Sigmoid colon (tissue), 4 donors: ENCODE measurements around the gene FAM25A.

ENCODE experiments used
- CTCF ChIP-seq, 4 experiments: fragments of 450-650 bp in 3 of 4; fragments of 200-600 bp in 1 of 4; IDR thresholded peaks; one replicate each; pipeline ENCODE4 v1.5.1; 2016 to 2019; ENCODE audit warnings: antibody characterized with exemption in 4 of 4, mild to moderate bottlenecking in 3 of 4, moderate library complexity in 2 of 4
- EP300 ChIP-seq, 4 donors: sonication (generic); formaldehyde crosslinking; IDR thresholded peaks; one replicate each; pipeline ENCODE4 v1.6.1; 2017; ENCODE audit warnings: antibody characterized with exemption in 4 of 4

DNA sequence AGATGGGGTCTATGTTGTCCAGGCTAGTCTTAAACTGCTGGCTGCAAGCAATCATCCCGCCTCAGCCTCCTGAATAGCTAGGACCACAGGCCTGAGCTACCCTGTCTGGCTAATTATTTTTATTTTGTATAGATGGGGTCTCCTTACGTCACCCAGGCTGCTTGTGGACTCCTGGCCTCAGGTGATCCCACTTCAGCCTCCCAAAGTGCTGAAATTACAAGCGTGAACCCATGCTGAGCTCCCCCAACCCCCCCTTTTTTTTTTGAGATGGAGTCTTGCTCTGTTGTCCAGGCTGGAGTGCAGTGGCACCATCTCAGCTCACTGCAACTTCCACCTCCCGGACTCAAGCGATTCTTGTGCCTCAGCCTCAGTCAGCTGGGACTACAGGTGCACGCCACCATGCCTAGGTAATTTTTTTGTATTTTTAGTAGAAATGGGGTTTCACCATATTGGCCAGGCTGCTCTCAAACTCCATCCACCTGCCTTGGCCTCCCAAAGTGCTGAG, 25.4 kb downstream of the FAM25A start:
- TF ChIP-seq CTCF (IDR thresholded peaks at IDR 0.05), result no peak
- TF ChIP-seq EP300 (IDR thresholded peaks at IDR 0.05), result no peak
